T-cell (primary cell): ENCODE data around the gene DSG3. TPM values are rescaled to one million over a fixed set of nuclear protein-coding genes. Genes with fewer than 3 reads are reported as not detected.

ENCODE experiments used
- ATAC-seq, 4 experiments: fragments of 200-7000 bp in 3 of 4; fragments of 150-1000 bp in 1 of 4; cut with Tn5 transposase; replicated peaks in 1 of 4; 1 replicate in 3 of 4; 2 replicates in 1 of 4; pipeline ENCODE4 v1.10.0; 2021; ENCODE audit warnings: moderate library complexity in 3 of 4, mild to moderate bottlenecking in 2 of 4, moderate number of reproducible peaks in 1 of 4
- CTCF ChIA-PET, 2 donors: fragments of 300-600 bp; sonication (Branson Sonifier 250); formaldehyde crosslinking; loops; one replicate each; lab custom pipeline; 2022; ENCODE audit warnings: antibody characterized with exemption in 2 of 2; lab: Charles Lee
- POLR2A ChIA-PET, 2 donors: fragments of 300-600 bp; sonication (Branson Sonifier 250); formaldehyde crosslinking; loops; one replicate each; lab custom pipeline; 2022; ENCODE audit warnings: antibody characterized with exemption in 2 of 2; lab: Charles Lee
- DNase-seq, 35 experiments: peaks; one replicate each; pipeline versions ENCODE4 v3.0.0 to v3.0.0-alpha.2; 2013 to 2023
- H3K27ac ChIP-seq: one replicate; pipeline ENCODE4 v1.5.1; 2013; ENCODE audit warnings: low read length
- H3K27me3 ChIP-seq, 2 experiments: replicated peaks in 1 of 2; 1 replicate in 1 of 2; 2 replicates in 1 of 2; pipeline versions ENCODE4 v1.6.1 to v1.7.0; 2013; ENCODE audit warnings: low read length in 1 of 2, mixed read lengths in 1 of 2; ENCODE audit not compliant: control insufficient read depth in 2 of 2, insufficient read depth in 2 of 2; ENCODE audit errors: extremely low read depth in 1 of 2
- H3K36me3 ChIP-seq, 2 donors: 1 replicate in 1 of 2; 2 replicates in 1 of 2; pipeline versions ENCODE4 v1.6.1 to v1.7.0; 2013; ENCODE audit warnings: low read length in 1 of 2; ENCODE audit not compliant: control insufficient read depth in 2 of 2, insufficient read depth in 1 of 2; ENCODE audit errors: extremely low read depth in 1 of 2
- H3K4me1 ChIP-seq, 2 experiments: 1 replicate in 1 of 2; 2 replicates in 1 of 2; pipeline versions ENCODE4 v1.6.1 to v1.7.0; 2013; ENCODE audit warnings: low read length in 2 of 2, mixed read lengths in 1 of 2; ENCODE audit not compliant: insufficient read depth in 2 of 2, control insufficient read depth in 1 of 2; ENCODE audit errors: extremely low read depth in 1 of 2
- H3K4me3 ChIP-seq, 2 donors: 1 replicate in 1 of 2; 2 replicates in 1 of 2; pipeline versions ENCODE4 v1.5.1 to v1.7.0; 2013; ENCODE audit warnings: mild to moderate bottlenecking in 2 of 2, low read length in 1 of 2, moderate library complexity in 1 of 2; ENCODE audit not compliant: control insufficient read depth in 1 of 2; ENCODE audit errors: extremely low read depth in 1 of 2
- H3K9me3 ChIP-seq: 2 replicates; pipeline ENCODE4 v1.7.0; 2013
- H3K27ac Mint-ChIP-seq, 2 donors: one replicate each; pipeline ENCODE4 v1.8.0; 2020 to 2021; ENCODE audit warnings: mild to moderate bottlenecking in 2 of 2, mixed read lengths in 2 of 2
- H3K27me3 Mint-ChIP-seq, 2 donors: one replicate each; pipeline ENCODE4 v1.8.0; 2021 to 2022; ENCODE audit warnings: mixed read lengths in 2 of 2
- H3K36me3 Mint-ChIP-seq: one replicate; pipeline ENCODE4 v1.8.0; 2021; ENCODE audit warnings: mixed read lengths
- H3K4me1 Mint-ChIP-seq, 3 donors: one replicate each; pipeline ENCODE4 v1.8.0; 2020 to 2022; ENCODE audit warnings: mixed read lengths in 3 of 3, mild to moderate bottlenecking in 1 of 3
- H3K4me3 Mint-ChIP-seq, 3 donors: one replicate each; pipeline ENCODE4 v1.8.0; 2020 to 2022; ENCODE audit warnings: mild to moderate bottlenecking in 3 of 3, mixed read lengths in 3 of 3, moderate library complexity in 3 of 3
- H3K9me3 Mint-ChIP-seq, 3 donors: one replicate each; pipeline ENCODE4 v1.8.0; 2020 to 2022; ENCODE audit warnings: mixed read lengths in 3 of 3
- WGBS: methylation state at CpG from one replicate; pipeline ENCODE4 v1.1.5; 2013; ENCODE audit warnings: missing lambda C conversion rate; ENCODE audit not compliant: insufficient coverage; 5-methylcytosine and 5-hydroxymethylcytosine counted together
- total RNA-seq, 35 experiments: library from RNA in 6 of 35; stranded (reverse) in 6 of 35; fragments of 120-200 nt in 1 of 35; gene quantifications; one replicate each; pipeline versions ENCODE4 v1.2.1 to v1.2.4 and lab custom pipeline; 2013 to 2026

The DSG3 gene
- total RNA-seq, 5 donors from 2014 or later (not counting 1 experiment from before 2014, with no cell fraction given): not detected

DNA sequence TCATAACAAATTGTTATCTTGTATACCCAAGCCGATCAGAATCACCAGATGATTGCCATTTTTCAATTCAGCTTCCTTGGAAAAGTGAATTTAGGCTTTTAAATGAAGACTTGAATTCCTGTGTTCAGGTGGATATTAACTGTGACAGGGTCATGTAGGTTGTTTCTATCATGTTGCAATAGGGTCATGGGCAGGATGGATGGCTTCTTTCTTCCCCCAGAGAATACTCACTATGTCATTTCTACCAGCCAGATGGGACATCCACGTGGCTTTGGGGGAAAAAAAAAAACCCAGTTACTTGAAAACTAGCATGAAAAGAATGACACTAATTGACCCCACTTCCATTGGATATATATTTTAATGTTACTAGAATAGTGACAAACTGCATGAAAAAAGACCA, 35.9 kb downstream of the DSG3 start:
- H3K4me3 Mint-ChIP-seq: no peak overlapping the region
- no peaks in the 10 kb centered on the region for H3K36me3 Mint-ChIP-seq
- Histone ChIP-seq H3K36me3 (no peaks in the 10 kb centered on the region), H3K4me3 (no peak overlapping the region), H3K9me3 (no peaks in the 10 kb centered on the region), H3K4me1 (no peaks in the 10 kb centered on the region), H3K27ac (no peak overlapping the region), H3K27me3 (no peaks in the 10 kb centered on the region)
- CTCF ChIA-PET: no interaction called here
- ATAC-seq (no peak), DNase-seq (no peak)
- WGBS: no CpG with 5 or more reads among the region's 2 CpGs
- POLR2A ChIA-PET: no interaction called here
- no peaks in the 10 kb centered on the region for H3K9me3 Mint-ChIP-seq
- H3K27ac Mint-ChIP-seq: no peak overlapping the region
- H3K4me1 Mint-ChIP-seq: no peaks in the 10 kb centered on the region
- peaks cover 0 to 25% of the 10 kb centered on the region in 2 donors for H3K27me3 Mint-ChIP-seq

DNA sequence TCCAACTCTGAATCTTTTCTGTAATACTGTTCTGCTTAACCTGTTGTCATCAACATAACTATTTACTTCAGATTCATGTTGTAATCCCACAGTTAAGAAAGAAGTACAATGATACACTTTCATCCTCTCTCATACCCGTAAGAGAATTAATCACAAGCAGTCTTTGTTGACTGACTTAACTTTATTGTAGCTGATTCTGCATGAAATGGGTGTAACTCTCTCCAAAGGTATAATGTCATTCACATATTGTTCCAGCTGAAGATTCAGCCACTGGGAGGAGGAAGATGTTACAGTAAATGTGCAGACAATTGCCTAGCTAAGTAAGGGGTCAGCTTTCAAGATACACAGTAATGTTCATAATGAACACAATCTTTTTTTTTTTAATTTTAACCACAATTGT, 36.9 kb downstream of the DSG3 start:
- no peaks in the 10 kb centered on the region for H3K4me1 ChIP-seq
- H3K9me3 ChIP-seq: no peaks in the 10 kb centered on the region
- Mint-ChIP-seq H3K4me3 (no peak overlapping the region), H3K36me3 (no peaks in the 10 kb centered on the region), H3K27me3 (peaks cover 0 to 34% of the 10 kb centered on the region in 2 donors), H3K4me1 (no peaks in the 10 kb centered on the region), H3K9me3 (peaks cover 0 to 2% (median 0%) of the 10 kb centered on the region in 3 donors), H3K27ac (no peak overlapping the region)
- H3K27ac ChIP-seq: no peak overlapping the region
- H3K4me3 ChIP-seq: no peak overlapping the region
- CTCF ChIA-PET: no interaction called here
- ATAC-seq (no peak), DNase-seq (no peak)
- no peaks in the 10 kb centered on the region for H3K36me3 ChIP-seq
- no peaks in the 10 kb centered on the region for H3K27me3 ChIP-seq
- POLR2A ChIA-PET: no interaction called here
- WGBS: no CpG with 5 or more reads among the region's 1 CpG

DNA sequence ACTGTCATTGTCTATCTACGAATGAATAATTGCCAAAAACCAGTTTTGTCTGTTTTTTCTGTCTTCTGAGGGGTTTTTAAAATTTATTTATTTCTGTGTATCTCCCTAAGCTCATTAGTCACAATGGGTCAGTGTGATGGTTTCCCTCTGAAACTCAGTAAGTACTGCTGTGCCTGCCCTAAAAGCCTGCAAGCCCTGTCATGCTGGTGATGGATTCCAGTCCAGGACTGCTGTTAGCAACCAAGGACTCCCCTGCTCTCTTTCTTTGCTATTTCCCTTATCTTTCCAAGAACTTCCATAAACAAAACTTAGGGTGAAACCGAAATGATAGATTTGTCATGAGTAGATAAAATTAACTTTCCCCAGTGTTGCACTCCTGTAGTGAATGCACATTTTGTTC, 38.6 kb downstream of the DSG3 start:
- ChIA-PET POLR2A (no interaction called here), CTCF (no interaction called here)
- no CpG with 5 or more reads among the region's 2 CpGs for WGBS
- Histone ChIP-seq H3K27ac (no peak overlapping the region), H3K4me1 (no peaks in the 10 kb centered on the region), H3K4me3 (no peak overlapping the region), H3K36me3 (no peaks in the 10 kb centered on the region), H3K27me3 (no peaks in the 10 kb centered on the region), H3K9me3 (no peaks in the 10 kb centered on the region)
- DNase-seq: no peak
- Mint-ChIP-seq H3K27ac (no peak overlapping the region), H3K27me3 (peaks cover 0 to 30% of the 10 kb centered on the region in 2 donors), H3K9me3 (peaks cover 0 to 2% (median 0%) of the 10 kb centered on the region in 3 donors), H3K36me3 (no peaks in the 10 kb centered on the region), H3K4me1 (no peaks in the 10 kb centered on the region), H3K4me3 (no peak overlapping the region)
- ATAC-seq: no peak

DNA sequence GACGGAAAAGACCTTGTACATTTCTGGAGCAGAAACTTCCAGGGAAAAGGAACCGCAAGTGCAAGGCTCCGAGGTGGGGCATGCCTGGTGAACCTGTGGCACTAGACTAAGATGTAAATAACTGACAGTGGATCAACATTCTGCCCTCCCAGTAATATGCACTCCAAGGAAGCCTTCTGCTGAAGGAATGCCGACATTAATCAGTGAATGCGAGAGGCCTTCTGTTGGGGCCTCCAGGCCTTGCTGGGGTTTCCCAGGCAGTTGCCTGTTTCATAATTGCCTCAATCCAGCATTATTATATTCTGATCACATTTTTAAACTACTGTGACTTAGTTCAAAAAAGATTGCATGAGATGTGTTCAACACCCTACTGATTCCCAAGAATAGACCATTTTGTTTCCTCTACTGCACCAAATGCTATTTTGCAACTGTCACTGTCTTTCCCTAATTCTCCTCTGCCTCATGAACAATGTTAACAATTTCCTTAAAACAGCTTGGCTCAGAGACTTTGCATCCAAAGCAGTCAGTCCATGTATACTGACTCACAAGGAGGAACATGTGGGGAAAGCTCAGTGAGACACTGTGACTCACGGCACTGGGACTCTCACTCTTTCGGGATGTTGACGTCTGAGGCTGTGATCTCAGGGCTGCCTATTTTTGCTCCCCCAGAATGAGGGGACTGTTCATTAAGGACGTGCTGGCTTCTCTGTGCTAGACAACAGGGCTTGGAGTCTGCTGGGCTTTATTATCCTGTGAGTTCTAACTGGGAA, 39.9 kb downstream of the DSG3 start:
- ATAC-seq (no peak), DNase-seq (no peak)
- Histone ChIP-seq H3K27me3 (no peaks in the 10 kb centered on the region), H3K4me3 (no peak overlapping the region), H3K4me1 (no peaks in the 10 kb centered on the region), H3K36me3 (no peaks in the 10 kb centered on the region), H3K27ac (no peak overlapping the region), H3K9me3 (no peaks in the 10 kb centered on the region)
- Mint-ChIP-seq H3K27me3 (peaks cover 0 to 26% of the 10 kb centered on the region in 2 donors), H3K4me3 (no peak overlapping the region), H3K36me3 (no peaks in the 10 kb centered on the region), H3K4me1 (no peaks in the 10 kb centered on the region), H3K9me3 (peaks cover 0 to 2% (median 0%) of the 10 kb centered on the region in 3 donors), H3K27ac (no peak overlapping the region)
- ChIA-PET POLR2A (no interaction called here), CTCF (no interaction called here)
- 83% methylated on average over 4 of the region's 9 CpGs for WGBS

DNA sequence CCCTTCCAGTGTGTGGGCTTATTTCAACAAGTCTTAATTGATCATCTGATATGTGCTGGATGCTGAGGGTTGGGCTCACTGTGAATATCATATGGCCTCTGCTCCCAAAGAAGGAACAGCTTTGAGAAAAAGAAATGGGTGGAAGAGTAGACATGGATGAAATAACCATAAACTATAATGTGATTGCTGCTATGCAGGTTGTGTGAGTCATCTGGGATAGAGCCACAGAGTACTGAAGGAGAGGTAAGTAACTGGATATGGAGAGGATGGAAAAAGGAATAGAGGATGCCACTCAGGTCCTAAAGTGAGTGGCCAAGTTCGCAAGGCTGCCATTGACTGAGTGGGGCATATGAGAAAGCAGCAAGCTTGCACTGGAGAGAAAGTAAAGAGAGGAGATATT, 41.8 kb downstream of the DSG3 start:
- H3K4me1 Mint-ChIP-seq: no peaks in the 10 kb centered on the region

DNA sequence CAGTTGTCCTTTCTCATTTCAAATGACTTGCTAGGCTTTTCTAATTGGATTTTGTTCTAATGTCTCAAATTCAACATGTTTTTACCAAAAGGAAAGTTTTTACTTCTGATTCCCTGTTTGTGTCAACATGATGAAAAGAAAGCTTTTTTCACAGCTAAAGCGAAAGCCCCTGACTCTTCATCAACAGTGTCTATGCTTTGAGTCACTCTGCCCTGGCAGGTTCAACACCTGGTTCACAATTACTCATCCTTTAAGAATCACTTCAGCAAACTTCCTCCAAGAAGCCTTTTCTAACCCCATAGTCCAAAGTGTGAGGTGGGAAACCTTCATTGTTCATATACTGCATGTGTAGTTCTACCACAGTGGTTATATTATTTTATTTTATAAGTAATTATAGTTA, 42.8 kb downstream of the DSG3 start:
- Histone ChIP-seq H3K27ac (no peak overlapping the region), H3K27me3 (no peaks in the 10 kb centered on the region), H3K4me3 (no peak overlapping the region), H3K4me1 (no peaks in the 10 kb centered on the region), H3K9me3 (no peaks in the 10 kb centered on the region), H3K36me3 (no peaks in the 10 kb centered on the region)
- POLR2A ChIA-PET: no interaction called here
- Mint-ChIP-seq H3K27ac (no peak overlapping the region), H3K36me3 (no peaks in the 10 kb centered on the region), H3K27me3 (peaks cover 0 to 26% of the 10 kb centered on the region in 2 donors), H3K9me3 (peaks cover 0 to 2% (median 0%) of the 10 kb centered on the region in 3 donors), H3K4me3 (no peak overlapping the region), H3K4me1 (no peaks in the 10 kb centered on the region)
- DNase-seq (no peak), ATAC-seq (no peak)
- CTCF ChIA-PET: no interaction called here
- WGBS: no CpG with 5 or more reads among the region's 1 CpG

More for the DNA sequence above, 41.8 kb downstream of the DSG3 start:
- Histone ChIP-seq H3K4me3 (no peak overlapping the region), H3K27me3 (no peaks in the 10 kb centered on the region), H3K9me3 (no peaks in the 10 kb centered on the region), H3K36me3 (no peaks in the 10 kb centered on the region), H3K4me1 (no peaks in the 10 kb centered on the region), H3K27ac (no peak overlapping the region)
- ChIA-PET CTCF (no interaction called here), POLR2A (no interaction called here)
- peaks cover 0 to 2% (median 0%) of the 10 kb centered on the region in 3 donors for H3K9me3 Mint-ChIP-seq
- DNase-seq: no peak
- no peak overlapping the region for H3K4me3 Mint-ChIP-seq
- 57% methylated on average over 1 of the region's 1 CpG for WGBS
- no peak for ATAC-seq
- H3K36me3 Mint-ChIP-seq: no peaks in the 10 kb centered on the region
- H3K27ac Mint-ChIP-seq: no peak overlapping the region
- H3K27me3 Mint-ChIP-seq: peaks cover 0 to 23% of the 10 kb centered on the region in 2 donors
